Adrenal gland (tissue), 5 donors: ENCODE measurements around the gene FAM149B1.

Experiments used
- POLR2A ChIP-seq, 2 donors: fragments of 450-650 bp; IDR thresholded peaks; one replicate each; pipeline ENCODE4 v1.6.1; 2017; ENCODE audit warnings: antibody characterized with exemption in 2 of 2, mild to moderate bottlenecking in 2 of 2, moderate library complexity in 1 of 2
- TF ChIP-seq, protein P1 (sequence below), 6 experiments: fragments of 450-650 bp in 4 of 6; fragments of 200-600 bp in 2 of 6; sonication (generic) in 1 of 6; IDR thresholded peaks; 1 replicate in 5 of 6; 2 replicates in 1 of 6; pipeline versions ENCODE4 v1.5.1 to v1.8.0; 2016 to 2021; ENCODE audit warnings: antibody characterized with exemption in 6 of 6, mild to moderate bottlenecking in 2 of 6, moderate library complexity in 1 of 6
- donor health status: DM: no; HTN: no; CAD: no.

DNA sequence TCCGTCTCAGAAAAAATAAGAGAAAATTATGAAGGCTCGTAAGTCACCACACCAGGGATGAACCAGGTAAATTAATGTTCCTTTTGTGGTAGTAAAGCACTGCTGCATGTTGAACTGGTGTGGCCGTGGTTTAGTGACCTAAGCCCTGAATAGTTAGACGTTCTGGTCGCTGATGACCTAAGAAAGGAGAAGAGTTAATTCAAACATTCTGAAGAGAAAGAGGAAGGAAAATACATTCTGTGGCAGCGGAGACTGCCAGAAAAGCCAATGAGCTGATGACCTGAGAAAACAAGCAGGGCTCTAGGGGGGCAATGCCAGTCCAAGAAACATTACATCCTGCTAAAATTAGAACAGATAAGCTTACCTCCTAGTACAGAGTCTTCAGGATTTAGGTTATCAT is 61.6 kb downstream of the FAM149B1 start:
- no peak for TF ChIP-seq POLR2A (IDR thresholded peaks at IDR 0.05)
- TF ChIP-seq, protein P1, sequence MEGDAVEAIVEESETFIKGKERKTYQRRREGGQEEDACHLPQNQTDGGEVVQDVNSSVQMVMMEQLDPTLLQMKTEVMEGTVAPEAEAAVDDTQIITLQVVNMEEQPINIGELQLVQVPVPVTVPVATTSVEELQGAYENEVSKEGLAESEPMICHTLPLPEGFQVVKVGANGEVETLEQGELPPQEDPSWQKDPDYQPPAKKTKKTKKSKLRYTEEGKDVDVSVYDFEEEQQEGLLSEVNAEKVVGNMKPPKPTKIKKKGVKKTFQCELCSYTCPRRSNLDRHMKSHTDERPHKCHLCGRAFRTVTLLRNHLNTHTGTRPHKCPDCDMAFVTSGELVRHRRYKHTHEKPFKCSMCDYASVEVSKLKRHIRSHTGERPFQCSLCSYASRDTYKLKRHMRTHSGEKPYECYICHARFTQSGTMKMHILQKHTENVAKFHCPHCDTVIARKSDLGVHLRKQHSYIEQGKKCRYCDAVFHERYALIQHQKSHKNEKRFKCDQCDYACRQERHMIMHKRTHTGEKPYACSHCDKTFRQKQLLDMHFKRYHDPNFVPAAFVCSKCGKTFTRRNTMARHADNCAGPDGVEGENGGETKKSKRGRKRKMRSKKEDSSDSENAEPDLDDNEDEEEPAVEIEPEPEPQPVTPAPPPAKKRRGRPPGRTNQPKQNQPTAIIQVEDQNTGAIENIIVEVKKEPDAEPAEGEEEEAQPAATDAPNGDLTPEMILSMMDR (IDR thresholded peaks at IDR 0.05): no peak
